HG02571 (cell line): ENCODE measurements around the gene RPUSD4.
"Not testable (repeated sequence)": the region's sequence is repeated elsewhere in the genome, so short reads cannot be mapped to it uniquely, and the experiment has no call there.

Experiments
- ATAC-seq: cut with Tn5 transposase; IDR thresholded peaks from one replicate; pipeline ENCODE4 v1.9.1; 2021; ENCODE audit warnings: mild to moderate bottlenecking, moderate library complexity; ENCODE audit not compliant: unreplicated experiment

Gene RPUSD4, protein sequence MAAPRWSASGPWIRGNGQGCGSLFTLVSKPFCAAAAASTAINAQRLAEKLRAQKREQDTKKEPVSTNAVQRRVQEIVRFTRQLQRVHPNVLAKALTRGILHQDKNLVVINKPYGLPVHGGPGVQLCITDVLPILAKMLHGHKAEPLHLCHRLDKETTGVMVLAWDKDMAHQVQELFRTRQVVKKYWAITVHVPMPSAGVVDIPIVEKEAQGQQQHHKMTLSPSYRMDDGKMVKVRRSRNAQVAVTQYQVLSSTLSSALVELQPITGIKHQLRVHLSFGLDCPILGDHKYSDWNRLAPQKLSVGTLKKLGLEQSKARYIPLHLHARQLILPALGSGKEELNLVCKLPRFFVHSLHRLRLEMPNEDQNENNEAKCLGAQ

DNA sequence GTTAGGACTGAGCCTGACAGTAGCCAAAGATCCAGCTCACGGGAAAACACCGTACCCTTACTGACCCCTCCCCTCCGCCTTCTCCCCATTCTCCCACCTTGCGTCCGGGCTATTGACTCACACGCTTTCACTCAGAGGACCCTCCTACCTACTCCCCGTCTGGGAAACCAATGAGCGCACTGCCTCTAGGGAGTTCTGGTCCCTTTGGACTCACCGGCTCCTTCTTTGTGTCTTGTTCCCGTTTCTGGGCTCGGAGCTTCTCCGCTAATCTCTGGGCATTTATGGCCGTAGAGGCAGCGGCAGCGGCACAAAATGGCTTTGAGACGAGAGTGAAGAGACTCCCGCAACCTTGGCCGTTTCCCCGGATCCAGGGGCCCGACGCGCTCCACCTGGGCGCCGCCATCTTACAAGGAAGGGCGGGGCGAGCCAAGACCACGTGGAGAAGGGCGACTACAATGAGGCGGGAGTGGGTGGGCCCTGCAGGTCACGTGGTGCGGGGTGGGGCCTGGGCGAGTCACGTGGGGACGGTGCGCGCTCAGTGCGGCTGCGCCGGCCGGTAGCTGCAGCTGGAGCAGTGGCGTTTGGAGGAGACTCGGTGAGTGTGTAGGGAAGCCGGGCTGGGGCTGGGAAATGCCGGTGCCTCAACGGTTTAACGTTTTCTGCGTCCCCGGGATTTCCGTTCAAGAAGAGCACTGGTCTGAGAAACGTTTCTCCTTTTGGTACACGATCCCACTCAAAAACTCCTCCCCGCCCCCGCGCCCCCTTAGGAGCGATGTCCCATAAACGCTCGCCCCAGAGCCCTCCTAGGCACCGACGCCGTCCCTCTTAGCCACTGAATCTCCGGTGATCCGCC lies at the start of gene RPUSD4, which contains the start of gene FAM118B:
TSS of gene RPUSD4 (minus strand) at position 415 of the 853 bp plus-strand sequence. CDS start at position 403, 12 bp downstream.
TSS of gene FAM118B (plus strand) at position 547 of the 853 bp plus-strand sequence. CDS start 23,220 bp downstream, outside the sequence.
- peak; percentile 97 for ATAC-seq

DNA sequence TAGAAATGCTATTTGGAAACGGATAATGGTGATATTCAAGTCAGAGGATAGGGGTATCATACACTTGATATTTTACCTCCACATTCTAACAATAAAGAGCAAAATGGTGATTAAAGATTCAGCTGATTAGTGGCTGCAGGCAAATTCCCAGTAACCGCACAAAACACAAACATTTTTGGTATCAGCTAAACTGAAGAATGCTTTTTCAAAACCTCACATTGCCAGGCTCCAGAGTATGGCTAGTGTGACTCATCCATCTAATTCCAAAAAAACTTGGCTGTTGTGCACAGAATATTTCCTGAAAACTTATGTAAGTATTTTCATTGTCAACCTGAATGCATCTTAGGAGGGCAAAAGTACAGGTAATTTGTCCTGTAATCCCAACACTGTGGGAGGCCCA lies 46.3 kb upstream of the RPUSD4 start:
- ATAC-seq, result no peak

DNA sequence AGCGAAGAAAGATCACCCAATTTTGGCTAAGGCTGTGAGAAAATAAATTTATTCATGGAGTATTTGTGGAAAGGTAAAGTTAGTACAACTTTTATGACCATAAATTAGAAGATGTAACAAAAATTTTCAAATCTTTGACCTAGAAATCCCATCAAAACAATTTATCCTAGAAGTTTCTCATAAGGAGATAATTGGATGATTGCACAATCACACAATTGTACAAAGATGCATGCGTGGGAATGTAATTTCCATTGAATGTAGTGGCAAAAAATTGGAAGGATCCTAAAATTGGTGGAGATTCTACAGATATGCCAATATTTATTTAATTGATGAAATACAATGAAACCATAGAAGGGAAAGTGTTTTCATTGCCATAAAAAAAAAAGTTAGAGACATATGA lies 45.7 kb upstream of the RPUSD4 start:
- ATAC-seq, result no peak

DNA sequence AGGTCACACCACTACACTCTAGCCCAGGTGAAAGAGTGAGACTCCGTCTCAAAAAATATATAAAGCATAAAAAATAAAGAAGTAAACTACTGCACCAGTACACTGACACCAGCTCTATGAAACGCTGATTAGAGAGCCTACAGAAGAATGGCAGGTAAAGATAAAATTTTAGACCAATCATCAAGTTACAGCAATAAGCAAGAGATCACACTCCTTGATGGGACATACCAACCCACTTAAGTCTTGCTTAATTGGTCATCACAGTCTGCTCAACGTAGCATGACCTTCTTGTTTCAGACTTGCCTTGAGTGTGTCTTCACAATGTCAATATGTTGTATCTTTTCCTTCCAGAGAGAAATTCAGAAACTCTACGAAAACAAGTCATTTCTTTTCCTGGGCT lies 44.8 kb upstream of the RPUSD4 start:
- no peak for ATAC-seq

DNA sequence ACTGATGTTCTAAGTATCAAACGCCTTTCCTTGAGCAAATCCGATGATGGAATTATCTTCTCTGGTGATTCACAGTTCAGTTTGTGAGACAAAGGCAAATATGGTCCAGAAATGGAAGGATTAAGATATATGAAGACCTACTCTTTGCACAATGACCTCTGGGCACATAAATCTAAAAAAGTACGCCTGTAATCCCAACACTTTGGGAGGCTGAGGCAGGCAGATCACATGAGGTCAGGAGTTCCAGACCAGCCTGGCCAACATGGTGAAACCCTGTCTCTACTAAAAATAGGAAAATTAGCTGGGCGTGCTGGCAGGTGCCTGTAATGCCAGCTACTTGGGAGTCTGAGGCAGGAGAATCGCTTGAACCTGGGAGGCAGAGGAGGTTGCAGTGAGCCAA lies 44.1 kb upstream of the RPUSD4 start:
- ATAC-seq, result not testable (repeated sequence)

DNA sequence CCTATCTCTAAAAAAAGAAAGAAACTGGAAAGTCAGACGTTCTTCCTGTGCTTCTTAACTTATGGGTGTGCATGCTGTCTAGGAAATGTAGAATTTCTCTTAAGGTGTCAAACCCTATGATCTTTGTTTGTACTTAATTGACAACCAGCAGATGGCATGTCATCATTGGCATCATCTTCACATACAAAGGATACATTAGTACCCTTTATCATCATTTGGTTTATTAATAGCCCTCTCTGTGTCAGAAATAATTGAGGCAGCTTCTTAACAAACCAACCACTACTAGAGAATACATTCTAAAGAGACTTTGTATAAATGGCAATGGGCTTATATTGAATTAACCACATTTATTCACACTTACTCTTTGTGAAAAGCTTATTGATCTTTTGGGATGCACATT lies 43.4 kb upstream of the RPUSD4 start:
- ATAC-seq, result no peak

DNA sequence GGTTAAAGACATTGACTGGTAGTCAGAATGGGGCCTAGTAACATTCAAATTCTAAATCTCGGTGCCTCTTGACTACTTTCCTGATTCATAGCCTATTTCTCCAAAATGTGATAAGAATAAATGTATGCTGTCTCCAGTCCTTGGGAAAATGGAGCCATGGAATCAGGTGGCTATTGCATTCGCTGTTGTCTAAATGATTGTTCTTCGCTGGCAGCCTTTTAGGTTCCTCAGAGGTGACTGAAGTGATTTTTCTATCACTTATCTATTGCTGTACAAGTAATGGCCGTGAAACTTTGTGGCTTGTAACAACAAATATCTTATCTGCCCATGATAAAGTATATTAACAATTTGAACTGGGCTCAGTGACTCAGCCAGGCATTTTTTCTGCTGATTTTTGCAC lies 41.8 kb upstream of the RPUSD4 start:
- ATAC-seq, result no peak

DNA sequence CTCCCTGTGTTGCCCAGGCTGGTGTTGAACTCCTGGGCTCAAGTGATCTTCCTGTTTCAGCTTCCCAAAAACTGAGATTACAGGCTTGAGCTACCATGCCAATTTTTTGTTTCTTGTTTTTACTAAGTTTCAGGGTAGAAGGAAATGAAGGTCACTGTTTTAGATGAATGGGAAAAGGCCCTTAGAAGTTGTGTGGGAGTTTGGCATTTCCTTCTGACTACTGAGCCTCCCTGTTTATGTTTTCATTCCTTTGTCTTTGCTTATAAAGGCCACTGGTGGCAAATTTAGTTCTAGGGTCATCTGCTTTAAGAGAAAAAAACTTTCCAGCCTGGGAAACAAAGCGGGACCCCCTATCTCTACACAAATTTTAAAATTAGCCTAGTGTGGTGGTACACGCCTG lies 35.2 kb upstream of the RPUSD4 start:
- ATAC-seq, result no peak

DNA sequence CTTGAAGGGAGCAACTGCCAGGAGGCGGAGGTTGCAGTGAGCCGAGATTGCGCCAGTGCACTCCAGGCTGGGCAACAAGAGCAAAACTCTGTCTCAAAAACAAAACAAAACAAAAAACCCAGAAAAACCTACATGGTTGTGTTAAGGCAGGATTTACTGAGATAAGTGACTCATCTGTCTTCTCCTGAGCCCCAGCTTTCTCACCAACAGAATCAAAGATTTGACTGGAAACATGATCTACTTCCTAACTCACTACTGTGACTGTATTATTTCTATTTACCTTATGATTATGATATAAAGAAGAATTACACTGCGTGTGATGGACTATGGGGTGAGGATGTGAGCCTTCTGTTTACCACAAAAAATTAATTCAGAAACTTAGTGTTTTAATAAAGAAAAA lies 21.9 kb upstream of the RPUSD4 start:
- no peak for ATAC-seq

DNA sequence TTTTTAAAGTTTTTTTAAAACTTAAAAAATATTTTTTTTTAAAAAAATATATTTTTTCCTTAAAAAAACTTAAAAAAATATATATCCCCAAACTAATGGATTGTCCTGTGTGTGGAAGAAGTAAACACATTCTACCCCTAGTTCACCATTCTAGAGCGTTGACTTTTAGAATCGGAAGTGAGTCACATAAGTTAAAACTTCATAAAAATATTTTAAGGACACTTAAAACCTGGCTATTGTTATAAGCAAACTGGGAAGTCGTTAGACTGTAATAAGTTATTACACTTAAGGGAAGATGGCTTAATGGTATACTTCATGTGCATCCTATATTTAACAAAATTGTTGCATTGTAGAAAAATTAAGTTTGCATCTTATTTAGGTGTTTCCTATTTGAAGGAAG lies 21.2 kb upstream of the RPUSD4 start:
- no peak for ATAC-seq

DNA sequence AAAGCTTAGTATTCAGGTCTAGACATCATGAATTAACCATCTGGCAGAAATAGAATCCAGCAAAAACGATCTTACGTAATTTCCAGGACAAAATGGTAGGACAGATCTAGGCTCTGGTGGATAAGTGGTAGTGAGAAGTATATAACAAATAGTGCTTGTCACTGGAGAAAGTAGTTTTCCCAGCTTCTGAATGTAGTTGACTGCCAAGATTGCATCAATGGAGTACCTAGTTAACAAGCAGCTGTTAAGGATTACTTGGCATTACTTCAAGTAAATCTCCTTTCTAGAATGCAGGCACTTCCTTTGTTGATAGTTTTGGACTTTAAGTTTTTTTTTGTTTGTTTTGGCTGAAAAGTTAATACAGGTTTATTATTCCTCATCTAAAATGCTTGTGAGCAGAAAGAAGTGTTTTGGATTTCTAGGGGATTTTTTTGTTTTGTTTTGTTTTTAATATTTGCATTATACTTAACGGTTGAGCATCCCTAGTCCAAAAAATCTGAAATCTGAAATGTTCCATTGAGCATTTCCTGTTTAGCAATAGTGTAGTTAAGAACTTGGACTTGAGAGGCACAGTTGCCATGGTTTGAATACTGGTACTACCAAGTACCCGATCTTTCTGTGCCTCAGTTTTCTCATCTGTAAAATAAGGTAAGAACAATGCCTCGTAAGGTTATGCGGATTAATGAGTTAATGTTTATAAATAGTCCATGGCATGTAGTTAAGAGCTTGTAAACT lies 20.4 kb upstream of the RPUSD4 start:
- no peak for ATAC-seq

DNA sequence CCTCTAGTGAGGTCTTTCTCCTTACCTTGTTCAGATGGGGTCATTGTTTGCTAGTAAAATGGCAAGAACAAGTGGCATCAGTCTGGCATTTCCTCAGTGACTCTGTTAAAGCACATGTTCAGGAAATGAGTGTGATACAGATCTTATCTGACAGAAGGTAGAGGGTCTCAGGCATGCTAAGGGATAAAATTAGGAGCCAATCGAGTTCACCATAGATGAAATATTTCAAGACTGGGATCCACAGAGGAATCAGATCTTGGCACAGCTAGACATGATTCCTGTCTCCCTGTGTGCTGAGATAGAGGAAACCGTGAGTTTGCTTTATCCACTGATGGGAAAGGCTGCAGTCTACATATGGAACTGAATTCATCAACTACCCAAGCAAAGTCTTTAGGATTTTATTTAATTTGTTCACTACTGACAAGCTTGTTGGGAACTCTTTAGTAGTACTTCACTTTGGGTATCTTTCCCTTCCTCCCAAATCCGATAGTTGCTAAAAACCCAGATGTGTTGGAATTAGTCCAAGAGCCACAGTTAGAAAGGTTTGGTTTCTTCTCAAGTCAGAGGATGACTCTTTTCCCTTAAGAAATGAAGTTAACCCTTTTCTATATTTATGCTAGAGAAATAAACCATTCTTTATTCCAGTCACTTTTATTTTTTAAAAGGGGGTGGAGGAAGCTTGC lies 18.5 kb upstream of the RPUSD4 start:
- no peak for ATAC-seq

DNA sequence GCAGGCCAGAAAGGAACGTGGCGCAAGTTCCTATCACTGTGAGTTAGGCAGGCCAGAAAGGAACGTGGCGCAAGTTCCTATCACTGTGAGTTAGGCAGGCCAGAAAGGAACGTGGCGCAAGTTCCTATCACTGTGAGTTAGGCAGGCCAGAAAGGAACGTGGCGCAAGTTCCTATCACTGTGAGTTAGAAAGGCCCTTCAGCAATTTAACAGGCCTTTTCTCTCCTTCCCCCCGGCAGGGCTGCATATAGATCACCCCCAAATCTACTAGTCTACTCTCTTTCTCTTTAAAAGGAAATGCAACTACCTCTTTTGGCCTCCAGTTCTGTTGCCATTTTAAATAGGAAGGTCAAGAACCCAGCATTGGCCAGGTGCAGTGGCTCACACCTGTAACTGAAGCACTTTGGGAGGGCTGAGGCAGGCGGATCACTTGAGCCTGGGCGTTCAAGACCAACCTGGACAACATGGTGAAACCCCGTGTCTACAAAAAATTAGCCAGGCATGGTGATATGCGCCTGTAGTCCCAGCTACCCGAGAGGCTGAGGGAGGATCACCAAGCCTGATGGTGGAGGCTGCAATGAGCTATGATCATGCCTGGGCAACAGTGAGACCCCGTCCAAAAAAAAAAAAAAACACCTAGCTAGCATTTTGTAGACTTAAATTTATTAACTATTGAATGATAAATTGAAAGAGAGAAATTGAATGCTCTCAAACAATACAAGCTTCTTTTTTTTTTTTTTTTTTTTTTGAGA lies 15.1 kb upstream of the RPUSD4 start:
- no peak for ATAC-seq

DNA sequence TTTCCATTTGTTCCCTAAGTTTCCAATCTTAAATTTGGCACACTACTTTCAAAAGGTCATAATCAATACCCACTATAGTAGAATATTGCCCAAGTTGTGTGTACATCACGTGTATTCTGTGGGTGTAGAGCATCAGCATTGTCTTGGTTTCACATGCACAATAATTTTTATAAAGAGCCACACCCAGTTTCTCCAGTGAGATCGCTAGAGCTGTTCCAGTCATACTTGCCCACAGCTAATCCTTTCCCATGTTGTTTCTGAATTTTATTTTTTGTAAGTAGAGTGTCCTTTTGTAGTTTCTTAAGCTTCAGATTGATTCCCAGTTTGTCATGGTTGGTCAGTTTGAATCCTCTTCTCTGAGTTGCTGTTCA lies 13.8 kb upstream of the RPUSD4 start:
- no peak for ATAC-seq

DNA sequence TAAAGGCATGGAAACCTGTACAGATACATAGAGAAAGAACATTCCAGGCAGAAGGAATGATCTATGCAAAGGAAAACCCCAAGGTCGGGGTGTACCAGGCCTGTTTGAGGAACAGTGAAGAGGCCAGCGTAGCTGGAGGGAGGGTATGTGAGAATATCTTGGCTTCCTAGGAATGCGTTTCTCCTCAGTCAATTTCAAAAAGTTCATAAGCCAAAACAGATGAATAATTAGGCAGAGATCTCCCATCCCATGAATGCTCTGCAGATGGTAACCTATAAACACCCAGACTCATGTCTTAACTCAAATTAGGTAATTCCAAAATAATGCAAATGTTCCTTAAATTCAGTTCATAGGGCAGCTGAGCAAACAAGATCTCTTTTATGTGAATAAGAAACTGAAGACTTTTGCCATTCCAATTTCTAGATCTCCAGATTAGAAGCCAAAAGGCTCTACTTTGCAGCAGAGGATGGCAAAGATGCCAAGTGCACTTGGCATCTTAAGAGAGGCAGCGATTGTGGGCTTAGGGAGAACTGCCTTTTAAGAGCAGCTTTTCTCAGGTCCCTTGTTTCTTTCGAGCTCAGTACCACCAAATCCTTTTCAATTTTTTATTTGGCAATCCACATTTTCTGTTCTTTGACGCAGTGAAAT lies 13.3 kb upstream of the RPUSD4 start:
- no peak for ATAC-seq

DNA sequence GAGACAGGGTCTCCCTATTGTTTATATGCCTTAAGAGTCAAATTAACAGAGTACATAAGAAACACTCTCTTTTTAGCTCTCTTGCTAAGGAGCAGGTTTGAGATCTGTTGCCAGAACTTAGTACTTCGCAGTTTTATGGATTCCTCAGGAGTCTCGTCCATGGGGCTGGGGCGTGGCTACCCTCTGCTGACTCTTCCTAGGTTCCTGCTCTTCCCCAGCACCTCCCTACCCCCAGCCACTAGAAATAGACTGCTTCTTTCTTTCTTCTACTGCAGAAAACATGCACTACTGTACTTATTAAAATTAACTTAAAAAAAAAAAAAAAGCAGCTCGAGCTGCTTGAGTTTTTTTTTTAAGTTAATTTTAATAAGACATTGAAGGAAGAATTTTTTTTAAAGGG lies 8.1 kb upstream of the RPUSD4 start:
- ATAC-seq, result no peak

DNA sequence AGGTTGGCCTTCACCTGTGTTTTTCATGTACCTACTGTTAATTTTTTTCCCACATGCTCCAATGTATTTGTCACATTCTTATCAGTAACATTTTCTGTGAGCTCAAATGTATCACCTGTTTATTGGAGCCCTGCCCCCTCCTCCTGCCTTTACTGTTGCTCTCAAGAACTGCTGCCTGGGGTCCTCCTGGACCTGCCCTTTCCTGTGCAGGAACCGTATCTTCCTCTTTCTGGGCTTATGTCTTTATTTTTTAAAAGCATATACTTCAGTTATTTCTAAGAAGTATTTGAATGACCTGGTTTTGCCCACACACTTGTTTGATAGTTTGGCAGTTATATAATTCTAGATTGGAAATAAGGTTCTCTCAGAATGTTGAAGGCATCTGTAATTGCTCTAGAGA lies 6.0 kb upstream of the RPUSD4 start:
- ATAC-seq, result no peak

DNA sequence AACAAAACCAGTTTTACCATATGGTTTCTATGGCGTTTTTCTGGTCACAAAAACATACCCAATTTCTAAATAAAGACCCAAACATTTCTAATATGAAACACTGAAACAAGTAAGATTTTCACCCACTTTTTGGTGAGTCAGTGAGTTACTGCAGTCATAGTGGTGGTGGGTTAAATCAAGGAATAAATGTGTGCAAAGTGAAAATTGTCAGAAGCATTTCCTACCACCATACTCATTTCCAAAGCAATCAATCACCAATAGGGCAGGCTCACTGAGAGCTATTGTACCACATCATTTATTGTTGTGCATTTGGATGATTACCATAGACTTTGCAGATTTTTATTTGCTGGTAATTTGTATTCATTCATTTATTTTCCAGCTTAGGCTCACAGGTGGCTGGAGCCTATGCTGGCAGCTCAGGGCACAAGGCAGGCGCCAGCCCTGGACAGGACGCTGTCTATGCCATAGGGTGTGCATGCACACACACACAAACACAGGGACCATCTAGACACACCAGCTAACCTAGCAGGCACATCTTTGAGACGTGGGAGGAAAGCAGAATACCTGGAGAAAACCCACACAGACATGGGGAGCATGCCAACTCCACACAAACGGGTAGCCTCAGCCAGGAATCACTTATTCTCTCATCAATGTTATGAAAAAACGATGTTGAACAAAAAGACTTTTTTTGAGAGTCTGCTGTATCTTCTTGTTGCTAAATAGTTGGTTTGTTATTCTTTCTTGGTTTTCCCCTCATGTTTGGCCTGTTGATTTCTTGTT lies 5.3 kb upstream of the RPUSD4 start:
- ATAC-seq, result no peak

DNA sequence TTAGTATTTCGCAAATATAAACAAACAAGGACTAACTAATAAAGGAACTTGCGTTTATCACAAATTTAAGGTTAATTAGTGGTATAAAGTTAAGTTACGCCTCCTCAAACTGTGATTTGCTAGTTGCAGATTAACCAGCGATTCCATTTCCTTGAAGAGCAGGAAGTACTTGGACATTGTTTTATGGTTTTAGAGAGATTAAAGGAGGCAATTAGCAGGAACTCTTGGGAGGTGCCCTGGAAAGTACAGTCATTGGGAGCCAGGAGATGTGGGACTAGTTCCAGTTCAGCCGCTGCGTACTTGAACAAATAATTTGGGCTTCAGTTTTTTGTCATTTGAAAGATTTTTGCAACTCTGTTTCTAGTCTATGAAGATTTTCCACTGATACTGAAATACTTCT lies 3.4 kb upstream of the RPUSD4 start:
- ATAC-seq, result no peak
